Colonic mucosa (tissue), 4 donors: Measurements from ENCODE around the gene MGAT4A. TPM values are rescaled to one million over a fixed set of nuclear protein-coding genes. Genes with fewer than 3 reads are reported as not detected.
A peak's percentile ranks its signal among the peaks of the same experiment; 100 is the strongest.
"Not testable (repeated sequence)": the region's sequence is repeated elsewhere in the genome, so short reads cannot be mapped to it uniquely, and the experiment has no call there.

Experiments used
- DNase-seq: peaks from one replicate; pipeline ENCODE4 v3.0.0-alpha.2; 2020
- H3K27ac ChIP-seq: fragments of 200-600 bp; one replicate; pipeline ENCODE4 v1.8.0; 2021
- H3K27me3 ChIP-seq: fragments of 200-600 bp; one replicate; pipeline ENCODE4 v1.8.0; 2021
- H3K36me3 ChIP-seq: fragments of 200-600 bp; one replicate; pipeline ENCODE4 v1.8.0; 2021
- H3K4me1 ChIP-seq: fragments of 200-600 bp; one replicate; pipeline ENCODE4 v1.8.0; 2021; ENCODE audit warnings: mild to moderate bottlenecking
- H3K4me3 ChIP-seq: fragments of 200-600 bp; one replicate; pipeline ENCODE4 v1.8.0; 2021
- H3K9ac ChIP-seq, 2 donors: one replicate each; pipeline ENCODE4 v1.7.0; 2013; ENCODE audit warnings: control low read depth in 2 of 2, low read depth in 2 of 2, low read length in 2 of 2
- H3K9me3 ChIP-seq: fragments of 200-600 bp; one replicate; pipeline ENCODE4 v1.8.0; 2021
- intact Hi-C: fragments of 100-400 bp; cut with DNase I; formaldehyde crosslinking; loops from one replicate; pipeline ENCODE4 v1.14.1; 2022
- total RNA-seq, 2 donors: library from RNA; stranded (reverse); fragmentation: NEBNext Ultra II Directional in 1 of 2; extraction: Animal tissue kit (Norgen Biotek cat#: 25700) in 1 of 2; gene quantifications; one replicate each; pipeline ENCODE4 v1.2.1, GENCODE V29; 2021
- TF ChIP-seq, protein P1 (sequence below): fragments of 200-600 bp; IDR thresholded peaks from one replicate; pipeline ENCODE4 v1.8.0; 2022; ENCODE audit warnings: antibody characterized with exemption, mild to moderate bottlenecking
- donor health status: healthy.
- donor health status: DM: no; HTN: no; CAD: no.
- donor health status: DM: no; HTN: no; CAD: no.

Gene MGAT4A
- total RNA-seq, 2 donors from 2014 or later = 103 to 125 TPM

DNA sequence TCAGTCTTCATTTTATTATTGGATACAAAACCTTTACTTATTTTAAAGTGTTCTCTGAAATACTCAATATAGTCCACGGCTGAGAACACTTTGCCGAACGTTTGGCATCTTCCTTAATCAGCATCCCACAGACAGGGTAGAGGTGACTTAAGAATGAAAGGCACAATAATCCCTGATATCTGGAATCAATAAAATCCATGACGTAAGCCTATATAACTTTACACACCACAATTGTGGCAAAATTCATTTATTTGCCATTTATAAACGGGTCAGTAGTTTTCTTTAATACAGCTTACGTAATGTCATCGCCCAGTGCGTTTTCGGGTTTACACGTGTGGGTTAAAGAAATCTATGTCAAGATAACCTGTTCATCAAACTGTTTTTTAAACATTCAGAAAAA, 1.3 kb downstream of the MGAT4A start:
- no peaks in the 10 kb centered on the region for H3K36me3 ChIP-seq
- no peaks in the 10 kb centered on the region for H3K27me3 ChIP-seq
- peak overlapping the region; percentile 92 for H3K27ac ChIP-seq
- H3K4me3 ChIP-seq = peak overlapping the region; percentile 66
- TF ChIP-seq, protein P1, sequence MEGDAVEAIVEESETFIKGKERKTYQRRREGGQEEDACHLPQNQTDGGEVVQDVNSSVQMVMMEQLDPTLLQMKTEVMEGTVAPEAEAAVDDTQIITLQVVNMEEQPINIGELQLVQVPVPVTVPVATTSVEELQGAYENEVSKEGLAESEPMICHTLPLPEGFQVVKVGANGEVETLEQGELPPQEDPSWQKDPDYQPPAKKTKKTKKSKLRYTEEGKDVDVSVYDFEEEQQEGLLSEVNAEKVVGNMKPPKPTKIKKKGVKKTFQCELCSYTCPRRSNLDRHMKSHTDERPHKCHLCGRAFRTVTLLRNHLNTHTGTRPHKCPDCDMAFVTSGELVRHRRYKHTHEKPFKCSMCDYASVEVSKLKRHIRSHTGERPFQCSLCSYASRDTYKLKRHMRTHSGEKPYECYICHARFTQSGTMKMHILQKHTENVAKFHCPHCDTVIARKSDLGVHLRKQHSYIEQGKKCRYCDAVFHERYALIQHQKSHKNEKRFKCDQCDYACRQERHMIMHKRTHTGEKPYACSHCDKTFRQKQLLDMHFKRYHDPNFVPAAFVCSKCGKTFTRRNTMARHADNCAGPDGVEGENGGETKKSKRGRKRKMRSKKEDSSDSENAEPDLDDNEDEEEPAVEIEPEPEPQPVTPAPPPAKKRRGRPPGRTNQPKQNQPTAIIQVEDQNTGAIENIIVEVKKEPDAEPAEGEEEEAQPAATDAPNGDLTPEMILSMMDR = no peak
- intact Hi-C loops = loop anchor here (10.0 kb wide), 1 partner anchor 75 kb away; no protein-coding TSS in a partner anchor
- no peak for DNase-seq
- peaks cover 9% of the 10 kb centered on the region for H3K4me1 ChIP-seq
- peak overlapping the region; percentile 33 to 88 for H3K9ac ChIP-seq
- no peaks in the 10 kb centered on the region for H3K9me3 ChIP-seq

DNA sequence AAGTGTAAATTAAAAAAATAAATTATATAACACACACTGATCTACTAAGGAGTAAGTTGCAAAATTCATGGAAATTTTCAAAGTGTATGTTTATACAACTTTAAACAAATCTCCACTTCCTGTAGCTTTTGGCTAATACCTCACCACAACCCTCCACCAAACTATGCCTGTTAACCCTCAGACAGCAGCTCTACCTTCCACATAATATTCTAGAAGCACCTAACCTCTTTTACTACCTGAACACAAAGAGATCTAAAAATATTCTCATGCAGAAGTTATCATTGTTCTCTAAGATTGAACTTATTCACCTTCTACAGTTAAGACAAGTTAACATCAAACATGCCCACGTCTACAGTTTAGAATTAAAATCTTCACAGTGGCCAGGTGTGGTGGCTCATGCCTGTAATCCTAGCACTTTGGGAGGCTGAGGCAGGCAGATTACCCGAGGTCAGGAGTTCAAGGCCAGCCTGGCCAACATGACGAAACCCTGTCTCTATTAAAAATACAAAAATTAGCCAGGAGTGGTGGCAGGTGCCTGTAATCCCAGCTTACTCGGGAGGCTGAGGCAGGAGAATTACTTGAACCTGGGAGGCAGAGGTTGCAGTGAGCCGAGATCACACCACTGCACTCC, 2.7 kb downstream of the MGAT4A start:
- H3K9me3 ChIP-seq, H3K36me3 ChIP-seq, H3K27me3 ChIP-seq, H3K4me1 ChIP-seq, DNase-seq: not testable (repeated sequence)
- H3K9ac ChIP-seq = peak overlapping the region in 1 of 2 donors; percentile 48
- peak overlapping the region; percentile 11 for H3K4me3 ChIP-seq
- intact Hi-C loops = loop anchor here (10.0 kb wide), 1 partner anchor 73 kb away; no protein-coding TSS in a partner anchor
- H3K27ac ChIP-seq = peak overlapping the region; percentile 65

DNA sequence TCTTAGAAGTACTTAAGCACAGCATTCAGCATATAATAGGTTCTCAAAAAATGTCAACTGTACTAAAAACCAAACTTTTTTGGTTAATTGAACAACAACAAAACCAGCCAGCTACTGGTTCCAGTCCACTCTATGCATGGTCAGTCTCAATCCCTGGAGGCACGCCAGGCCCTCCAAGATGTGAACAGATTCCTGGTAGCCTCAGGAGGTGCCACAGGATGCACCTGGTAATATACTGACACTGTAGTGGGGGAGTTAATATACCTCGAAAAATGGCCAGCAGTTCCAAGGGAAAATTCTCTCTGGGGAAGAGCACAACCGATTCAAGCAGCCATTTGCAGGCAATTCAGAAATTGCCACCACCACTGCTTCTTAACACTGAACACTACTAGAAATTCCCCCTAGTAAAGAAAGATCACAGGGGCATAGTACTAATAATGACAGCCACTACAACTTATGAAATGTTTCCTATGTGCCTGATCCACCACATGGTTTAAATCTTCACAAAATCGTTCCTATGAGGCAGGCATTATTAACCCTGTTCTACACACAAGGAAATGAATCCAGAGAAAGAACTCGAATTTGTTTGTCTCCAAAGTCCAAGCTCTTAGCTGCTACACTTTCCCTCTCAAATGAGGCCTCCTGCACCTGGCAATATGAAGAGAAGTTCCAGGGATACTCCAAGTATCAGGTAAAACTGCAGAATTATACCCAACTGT, 3.4 kb downstream of the MGAT4A start:
- no peak overlapping the region for H3K4me3 ChIP-seq
- no peaks in the 10 kb centered on the region for H3K27me3 ChIP-seq
- TF ChIP-seq, protein P1 = no peak
- intact Hi-C loops = loop anchor here (10.0 kb wide), 1 partner anchor 73 kb away; no protein-coding TSS in a partner anchor
- H3K9ac ChIP-seq = peak overlapping the region; percentile 27 to 56
- H3K9me3 ChIP-seq = no peaks in the 10 kb centered on the region
- H3K36me3 ChIP-seq = no peaks in the 10 kb centered on the region
- peaks cover 6% of the 10 kb centered on the region for H3K4me1 ChIP-seq
- H3K27ac ChIP-seq = peak overlapping the region; percentile 65
- peak; percentile 51 for DNase-seq

DNA sequence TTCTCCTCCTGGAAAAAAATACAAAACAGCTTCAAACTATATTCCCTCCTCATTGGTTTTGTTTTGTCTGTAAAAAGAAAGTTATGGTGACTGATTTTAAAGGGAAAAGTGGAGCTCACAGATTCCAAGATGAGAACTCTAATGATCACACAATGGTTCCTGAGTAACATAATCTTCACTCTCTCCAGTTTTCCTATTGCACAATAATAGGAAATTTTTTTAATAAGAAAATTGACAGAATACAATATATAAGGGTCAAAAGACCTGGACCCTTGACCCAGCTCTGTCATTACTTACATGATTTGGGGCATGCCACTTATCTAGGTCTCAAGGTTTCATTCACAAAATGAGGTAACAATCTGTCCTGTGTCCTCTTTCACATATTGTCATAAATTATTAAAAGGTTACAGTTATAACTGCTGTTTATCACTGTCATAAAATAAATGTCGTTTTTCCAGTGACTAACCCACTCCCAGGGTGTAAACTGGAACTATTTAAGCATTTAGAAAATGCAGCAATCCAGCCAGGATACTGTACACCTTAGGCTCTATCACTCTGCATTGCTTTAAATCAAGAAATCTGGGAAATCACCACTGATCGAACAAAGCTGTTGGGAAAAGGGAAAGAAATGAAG, 4.1 kb downstream of the MGAT4A start:
- Histone ChIP-seq H3K36me3 (no peaks in the 10 kb centered on the region), H3K4me3 (no peak overlapping the region), H3K27me3 (no peaks in the 10 kb centered on the region), H3K4me1 (peaks cover 6% of the 10 kb centered on the region), H3K9ac (peak overlapping the region in 1 of 2 donors; percentile 56), H3K9me3 (no peaks in the 10 kb centered on the region), H3K27ac (peak overlapping the region; percentile 65)
- TF ChIP-seq, protein P1 = no peak
- no peak for DNase-seq
- intact Hi-C loops = loop anchor here (10.0 kb wide), 1 partner anchor 72 kb away; no protein-coding TSS in a partner anchor

DNA sequence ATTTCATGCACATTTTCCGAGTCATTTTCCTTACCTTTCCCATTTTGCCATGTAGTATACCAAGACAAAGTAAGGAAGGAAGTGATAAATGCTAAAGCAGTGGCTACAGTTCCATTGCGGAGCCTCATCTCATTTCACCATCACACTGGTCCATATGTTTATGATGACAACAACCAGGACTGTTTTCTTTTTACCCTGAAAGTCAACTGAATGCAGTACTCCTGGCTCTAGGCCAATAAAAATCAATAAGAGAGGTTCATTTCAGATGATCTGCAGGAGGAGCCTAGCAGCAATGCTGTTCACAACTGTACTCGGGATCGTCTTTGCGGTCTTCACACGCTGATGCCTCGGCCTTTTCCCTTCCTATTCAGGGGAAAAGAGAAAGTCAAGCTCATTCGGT, 4.7 kb downstream of the MGAT4A start:
- Histone ChIP-seq H3K27me3 (no peaks in the 10 kb centered on the region), H3K27ac (peak overlapping the region; percentile 65), H3K4me1 (peaks cover 6% of the 10 kb centered on the region), H3K4me3 (no peak overlapping the region), H3K9ac (peak overlapping the region in 1 of 2 donors; percentile 4), H3K36me3 (no peaks in the 10 kb centered on the region), H3K9me3 (no peaks in the 10 kb centered on the region)
- no peak for DNase-seq
- intact Hi-C loops = loop anchor here (10.0 kb wide), 1 partner anchor 71 kb away; no protein-coding TSS in a partner anchor
- TF ChIP-seq, protein P1 = no peak
